ENCODE results near the gene PVALEF.

DNA sequence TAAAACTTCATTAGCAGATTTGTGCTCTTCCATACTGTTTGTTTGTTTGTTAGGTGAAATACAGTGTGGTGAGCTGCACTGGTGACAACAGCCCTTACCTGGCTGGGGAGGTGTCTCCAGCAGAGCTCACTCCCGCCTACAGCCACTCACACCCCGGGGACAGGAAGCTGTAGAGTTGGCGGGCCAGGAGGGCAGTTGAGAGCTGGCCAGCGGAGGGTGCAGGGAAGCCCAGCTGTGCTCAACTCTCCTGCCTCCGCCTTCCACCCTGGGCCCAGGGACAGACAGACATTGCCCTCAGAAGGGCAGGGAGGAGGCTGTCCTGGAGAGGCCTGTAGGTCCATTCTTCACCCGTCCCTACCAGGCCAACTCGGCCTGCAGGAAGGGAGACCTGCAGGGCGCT is 48.6 kb upstream of the PVALEF start:
- TF ChIP-seq MXI1 (IDR thresholded peaks at IDR 0.05; ENCODE audit: low read depth, low read length) (no peak), EZH2phosphoT487 (IDR thresholded peaks at IDR 0.05; ENCODE audit: borderline replicate concordance, low read depth) (no peak), POLR2AphosphoS5 (IDR thresholded peaks at IDR 0.05; ENCODE audit: low read depth, low read length) (no peak)
- TF ChIP-seq, protein P1, sequence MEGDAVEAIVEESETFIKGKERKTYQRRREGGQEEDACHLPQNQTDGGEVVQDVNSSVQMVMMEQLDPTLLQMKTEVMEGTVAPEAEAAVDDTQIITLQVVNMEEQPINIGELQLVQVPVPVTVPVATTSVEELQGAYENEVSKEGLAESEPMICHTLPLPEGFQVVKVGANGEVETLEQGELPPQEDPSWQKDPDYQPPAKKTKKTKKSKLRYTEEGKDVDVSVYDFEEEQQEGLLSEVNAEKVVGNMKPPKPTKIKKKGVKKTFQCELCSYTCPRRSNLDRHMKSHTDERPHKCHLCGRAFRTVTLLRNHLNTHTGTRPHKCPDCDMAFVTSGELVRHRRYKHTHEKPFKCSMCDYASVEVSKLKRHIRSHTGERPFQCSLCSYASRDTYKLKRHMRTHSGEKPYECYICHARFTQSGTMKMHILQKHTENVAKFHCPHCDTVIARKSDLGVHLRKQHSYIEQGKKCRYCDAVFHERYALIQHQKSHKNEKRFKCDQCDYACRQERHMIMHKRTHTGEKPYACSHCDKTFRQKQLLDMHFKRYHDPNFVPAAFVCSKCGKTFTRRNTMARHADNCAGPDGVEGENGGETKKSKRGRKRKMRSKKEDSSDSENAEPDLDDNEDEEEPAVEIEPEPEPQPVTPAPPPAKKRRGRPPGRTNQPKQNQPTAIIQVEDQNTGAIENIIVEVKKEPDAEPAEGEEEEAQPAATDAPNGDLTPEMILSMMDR (IDR thresholded peaks at IDR 0.05), result no peak
